ENCODE results near the gene KRTAP20-2. TPM values are rescaled to one million over a fixed set of nuclear protein-coding genes. Genes with fewer than 3 reads are reported as not detected.

The KRTAP20-2 gene
- total RNA-seq, 2 experiments from 2014 or later: not detected

DNA sequence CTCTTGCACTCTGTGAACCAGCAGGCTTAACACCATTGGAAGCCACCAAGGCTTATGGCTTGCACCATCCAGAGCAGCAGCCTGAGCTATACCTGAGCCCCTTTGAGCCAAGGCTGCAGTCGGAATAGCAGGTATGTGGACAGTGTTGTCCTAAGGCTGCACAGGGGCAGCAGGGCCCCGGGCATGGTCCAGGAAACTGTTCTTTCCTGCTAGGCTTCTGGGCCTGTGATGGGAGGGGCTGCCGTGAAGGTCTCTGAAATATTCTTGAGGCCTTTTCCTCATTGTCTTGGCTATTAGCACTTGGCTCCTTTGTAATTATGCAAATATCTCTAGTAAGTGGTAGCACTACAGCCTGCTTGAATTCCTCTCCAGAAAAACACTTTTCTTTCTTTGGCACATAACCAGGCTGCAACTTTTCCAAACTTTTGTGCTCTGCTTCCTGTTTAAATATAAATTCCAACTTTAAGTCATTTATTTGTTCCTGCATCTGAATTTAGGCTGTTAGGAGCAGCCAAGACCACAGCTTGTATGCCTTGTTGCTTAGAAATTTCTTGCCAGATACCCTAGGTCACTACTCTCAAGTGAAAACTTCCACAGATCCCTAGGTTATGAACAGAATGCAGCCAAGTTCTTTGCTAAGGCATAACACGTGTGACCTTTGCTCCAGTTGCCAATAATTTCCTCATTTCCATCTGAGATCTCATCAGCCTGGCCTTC lies 9.4 kb upstream of the KRTAP20-2 start:
- POLR2A ChIA-PET: no interaction called here
- no peaks in the 10 kb centered on the region for H3K27me3 Mint-ChIP-seq
- no peak overlapping the region for H3K4me3 Mint-ChIP-seq
- peaks cover 3% of the 10 kb centered on the region for H3K9me3 Mint-ChIP-seq
- no peak overlapping the region for H3K27ac Mint-ChIP-seq
- no peak for DNase-seq
- H3K4me1 Mint-ChIP-seq: no peaks in the 10 kb centered on the region
- no peaks in the 10 kb centered on the region for H3K36me3 Mint-ChIP-seq (ENCODE audit: low read depth)
- CTCF ChIA-PET: no interaction called here

DNA sequence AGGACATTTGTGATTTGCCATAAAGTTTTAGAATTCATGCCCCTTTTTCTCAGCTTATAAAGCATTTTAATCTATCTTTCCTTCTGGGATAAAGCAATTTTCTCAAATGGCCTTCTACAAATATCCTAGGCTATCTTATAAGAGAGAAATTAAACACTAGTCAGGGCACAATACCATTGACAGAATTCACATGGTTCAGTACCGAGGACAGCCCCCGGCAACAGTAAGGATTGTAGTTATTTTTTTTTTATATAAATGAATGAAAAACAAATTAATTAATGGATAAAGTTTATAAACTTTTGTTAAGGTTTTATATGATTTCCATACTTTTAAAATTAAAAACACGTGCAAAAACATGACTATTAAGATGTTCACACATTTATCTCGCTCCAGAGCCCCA lies 6.9 kb upstream of the KRTAP20-2 start:
- ChIA-PET POLR2A (no interaction called here), CTCF (interaction anchor here (0.7 to 0.8 kb wide), 2 partner anchors 55 to 214 kb away, joined by 3 to 5 read pairs; no protein-coding TSS in a partner anchor)
- H3K27me3 Mint-ChIP-seq: no peaks in the 10 kb centered on the region
- H3K36me3 Mint-ChIP-seq (ENCODE audit: low read depth): no peaks in the 10 kb centered on the region
- H3K4me3 Mint-ChIP-seq: no peak overlapping the region
- no peak overlapping the region for H3K27ac Mint-ChIP-seq
- DNase-seq: no peak
- H3K4me1 Mint-ChIP-seq: no peaks in the 10 kb centered on the region
- peaks cover 3% of the 10 kb centered on the region for H3K9me3 Mint-ChIP-seq

DNA sequence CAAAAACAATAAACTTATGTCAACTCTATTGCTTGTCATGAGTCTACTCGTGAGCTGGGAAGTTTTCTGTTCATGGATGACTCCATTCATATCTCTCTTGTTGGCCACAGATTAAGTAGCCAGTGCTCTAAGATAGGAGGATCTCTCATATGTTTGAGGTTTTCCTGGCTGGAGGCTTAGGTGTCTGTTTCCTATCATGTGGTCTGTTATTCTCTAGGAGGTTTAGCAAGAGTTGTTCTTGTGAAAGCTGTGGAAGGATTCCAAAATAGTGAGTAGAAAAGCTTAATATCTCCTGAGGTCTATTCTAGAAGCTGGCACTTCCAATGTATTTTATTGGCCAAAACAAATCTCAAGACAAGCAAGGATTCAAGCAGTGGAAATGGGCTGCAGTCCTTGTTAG lies 5.8 kb upstream of the KRTAP20-2 start:
- H3K9me3 Mint-ChIP-seq: peaks cover 3% of the 10 kb centered on the region
- no peak overlapping the region for H3K4me3 Mint-ChIP-seq
- no peaks in the 10 kb centered on the region for H3K36me3 Mint-ChIP-seq (ENCODE audit: low read depth)
- no peak overlapping the region for H3K27ac Mint-ChIP-seq
- ChIA-PET POLR2A (no interaction called here), CTCF (interaction anchor here (0.8 kb wide), 1 partner anchor 213 kb away, joined by 5 read pairs; no protein-coding TSS in a partner anchor)
- DNase-seq: no peak
- H3K27me3 Mint-ChIP-seq: no peaks in the 10 kb centered on the region
- H3K4me1 Mint-ChIP-seq: no peaks in the 10 kb centered on the region

DNA sequence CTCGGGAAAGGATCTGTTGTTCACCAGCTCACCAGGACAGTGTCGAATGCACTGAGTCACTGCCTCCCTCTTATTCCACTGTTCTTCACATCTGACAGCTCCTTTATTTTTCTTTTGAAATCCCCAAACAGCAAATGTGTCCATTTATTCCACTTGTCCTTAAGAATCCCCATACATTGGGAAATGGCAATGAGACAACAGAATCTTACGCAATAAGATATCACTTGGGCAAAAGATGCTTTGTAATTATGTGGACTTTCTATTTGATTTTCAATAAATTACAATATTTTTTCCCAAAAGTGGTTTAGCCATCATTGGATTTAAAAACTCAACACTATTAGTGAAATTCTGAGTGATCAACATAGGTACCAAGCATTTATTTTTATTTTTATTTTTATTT lies 3.7 kb downstream of the KRTAP20-2 start:
- Mint-ChIP-seq H3K27ac (no peak overlapping the region), H3K9me3 (no peaks in the 10 kb centered on the region), H3K27me3 (no peaks in the 10 kb centered on the region), H3K4me3 (no peak overlapping the region), H3K4me1 (no peaks in the 10 kb centered on the region), H3K36me3 (ENCODE audit: low read depth) (no peaks in the 10 kb centered on the region)
- CTCF ChIA-PET: no interaction called here
- POLR2A ChIA-PET: no interaction called here
- DNase-seq: no peak

DNA sequence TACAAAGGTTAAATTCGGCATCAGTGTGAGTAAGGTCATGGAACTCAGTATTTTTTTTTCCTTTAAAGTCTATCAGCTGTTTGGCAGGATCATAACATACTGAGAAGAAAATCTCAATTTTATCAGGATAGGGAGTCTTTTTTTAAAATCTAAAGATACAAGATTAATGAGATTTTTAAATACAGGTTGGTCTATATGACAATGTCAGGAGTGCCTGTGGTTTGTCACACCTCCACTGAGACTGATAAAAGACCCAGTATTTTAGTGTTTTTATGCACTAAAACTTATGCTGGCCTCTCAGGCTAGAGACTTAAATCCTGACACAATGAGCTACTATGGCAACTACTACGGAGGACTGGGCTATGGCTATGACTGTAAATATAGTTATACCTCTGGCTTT lies 7.6 kb downstream of the KRTAP20-2 start, which contains the start of gene KRTAP20-3:
TSS of gene KRTAP20-3 (plus strand) at position 301 of the 400 bp plus-strand sequence.
- no peaks in the 10 kb centered on the region for H3K9me3 Mint-ChIP-seq
- CTCF ChIA-PET: no interaction called here
- peaks cover 2% of the 10 kb centered on the region for H3K27me3 Mint-ChIP-seq
- no peak within 1 kb of the TSS for H3K27ac Mint-ChIP-seq
- no peak within 1 kb of the TSS for H3K4me3 Mint-ChIP-seq
- no peaks in the 10 kb centered on the region for H3K4me1 Mint-ChIP-seq
- no peaks in the 10 kb centered on the region for H3K36me3 Mint-ChIP-seq (ENCODE audit: low read depth)
- DNase-seq: no peak
- POLR2A ChIA-PET: no interaction called here

DNA sequence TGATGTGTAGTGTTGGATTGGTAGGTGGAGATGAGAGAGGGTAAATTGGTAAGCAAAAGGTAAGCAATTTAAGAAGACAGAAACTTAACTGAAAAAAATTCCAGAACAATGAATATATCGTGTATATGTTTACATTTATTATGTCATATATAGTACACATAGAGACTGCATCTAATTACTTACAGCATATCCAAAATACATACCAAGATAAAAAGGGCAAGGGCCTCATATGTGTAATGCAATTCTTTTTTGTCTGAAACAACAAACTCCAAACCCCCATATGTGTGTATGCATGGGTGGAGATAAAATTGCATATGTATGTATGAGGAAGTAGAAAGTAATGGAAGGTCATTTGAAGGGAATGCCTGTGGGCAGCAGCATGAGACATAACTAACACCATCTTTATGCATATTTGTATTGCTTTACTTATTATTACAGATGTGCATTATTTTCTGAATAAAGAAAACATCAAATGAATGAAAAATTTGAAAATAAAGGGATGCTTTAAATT lies 12.0 kb downstream of the KRTAP20-2 start:
- H3K4me1 Mint-ChIP-seq: no peaks in the 10 kb centered on the region
- H3K27me3 Mint-ChIP-seq: peaks cover 2% of the 10 kb centered on the region
- DNase-seq: no peak
- no peaks in the 10 kb centered on the region for H3K36me3 Mint-ChIP-seq (ENCODE audit: low read depth)
- no peak overlapping the region for H3K4me3 Mint-ChIP-seq
- CTCF ChIA-PET: no interaction called here
- POLR2A ChIA-PET: no interaction called here
- no peaks in the 10 kb centered on the region for H3K9me3 Mint-ChIP-seq
- no peak overlapping the region for H3K27ac Mint-ChIP-seq

DNA sequence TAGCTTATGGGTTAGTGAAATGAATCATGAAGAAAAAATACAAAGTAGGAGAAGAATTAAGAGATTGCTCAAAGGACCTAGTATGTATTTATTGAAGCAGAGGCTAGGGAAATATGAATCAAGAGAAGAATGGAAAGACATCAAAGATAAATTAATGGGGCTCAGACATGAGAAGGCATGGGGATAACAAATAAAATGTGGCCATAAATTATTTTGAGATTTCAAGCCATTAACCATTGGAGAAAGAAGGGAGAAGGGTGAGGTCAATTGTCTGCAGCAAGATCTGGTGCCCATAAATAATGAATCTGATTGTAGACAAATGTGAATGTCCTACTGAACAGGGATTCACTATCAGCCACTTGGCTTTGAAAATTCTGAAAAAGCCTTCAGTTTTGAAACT lies 17.9 kb downstream of the KRTAP20-2 start:
- H3K27me3 Mint-ChIP-seq: no peaks in the 10 kb centered on the region
- no peaks in the 10 kb centered on the region for H3K9me3 Mint-ChIP-seq
- ChIA-PET CTCF (no interaction called here), POLR2A (no interaction called here)
- no peak for DNase-seq
- H3K36me3 Mint-ChIP-seq (ENCODE audit: low read depth): no peaks in the 10 kb centered on the region
- no peaks in the 10 kb centered on the region for H3K4me1 Mint-ChIP-seq
- H3K4me3 Mint-ChIP-seq: no peak overlapping the region
- no peak overlapping the region for H3K27ac Mint-ChIP-seq

DNA sequence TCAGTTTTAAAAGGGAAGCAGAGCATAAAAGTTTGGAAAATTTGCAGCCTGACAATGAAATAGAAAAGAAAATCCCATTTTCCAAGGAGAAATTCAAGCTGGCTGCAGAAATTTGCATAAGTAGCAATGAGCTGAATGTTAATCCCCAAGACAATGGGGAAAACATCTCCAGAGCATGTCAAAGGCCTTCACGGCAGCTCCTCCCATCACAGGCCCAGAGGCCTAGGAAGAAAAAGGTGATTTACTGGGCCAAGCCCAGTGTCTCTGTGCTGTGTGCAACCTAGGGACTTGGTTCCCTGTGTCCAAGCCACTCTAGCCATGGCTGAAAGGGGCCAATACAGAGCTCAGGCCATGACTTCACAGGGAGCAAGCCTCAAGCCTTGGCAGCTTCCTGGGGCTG lies 33.8 kb downstream of the KRTAP20-2 start:
- POLR2A ChIA-PET: no interaction called here
- H3K36me3 Mint-ChIP-seq (ENCODE audit: low read depth): no peaks in the 10 kb centered on the region
- no peaks in the 10 kb centered on the region for H3K27me3 Mint-ChIP-seq
- H3K4me3 Mint-ChIP-seq: no peak overlapping the region
- H3K4me1 Mint-ChIP-seq: no peaks in the 10 kb centered on the region
- no peak for DNase-seq
- CTCF ChIA-PET: interaction anchor here (1.1 kb wide), 1 partner anchor 35 kb away, joined by 3 read pairs; no protein-coding TSS in a partner anchor
- H3K9me3 Mint-ChIP-seq: peaks cover 9% of the 10 kb centered on the region
- no peak overlapping the region for H3K27ac Mint-ChIP-seq

GRCh38 chr21:30672985-30673650 lies 38.1 kb downstream of the KRTAP20-2 start:
- no peak overlapping the region for H3K27ac Mint-ChIP-seq
- H3K4me3 Mint-ChIP-seq: no peak overlapping the region
- POLR2A ChIA-PET: no interaction called here
- no peaks in the 10 kb centered on the region for H3K27me3 Mint-ChIP-seq
- CTCF ChIA-PET: no interaction called here
- no peaks in the 10 kb centered on the region for H3K36me3 Mint-ChIP-seq (ENCODE audit: low read depth)
- no peaks in the 10 kb centered on the region for H3K4me1 Mint-ChIP-seq
- peaks cover 9% of the 10 kb centered on the region for H3K9me3 Mint-ChIP-seq
- DNase-seq: no peak

DNA sequence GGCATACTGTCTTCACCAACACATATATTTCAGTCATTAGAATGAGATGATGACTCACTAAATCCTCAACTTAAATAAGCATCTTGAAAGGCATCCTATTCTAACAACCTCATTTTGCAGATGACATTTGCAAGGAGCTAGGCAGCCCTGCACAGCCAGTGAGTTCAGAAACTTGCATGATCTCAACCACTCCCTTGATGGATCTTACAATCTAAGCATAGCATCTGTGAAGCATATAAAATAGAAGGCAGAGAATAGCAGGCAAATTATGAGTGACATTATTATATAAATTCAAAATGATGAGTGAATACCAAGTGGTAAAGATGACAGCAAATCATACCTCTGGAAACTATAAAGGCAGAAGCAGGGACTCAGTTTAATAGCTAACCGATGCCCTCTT lies 39.3 kb downstream of the KRTAP20-2 start:
- H3K9me3 Mint-ChIP-seq: peaks cover 6% of the 10 kb centered on the region
- H3K27me3 Mint-ChIP-seq: no peaks in the 10 kb centered on the region
- H3K27ac Mint-ChIP-seq: no peak overlapping the region
- no peaks in the 10 kb centered on the region for H3K4me1 Mint-ChIP-seq
- CTCF ChIA-PET: no interaction called here
- POLR2A ChIA-PET: no interaction called here
- no peaks in the 10 kb centered on the region for H3K36me3 Mint-ChIP-seq (ENCODE audit: low read depth)
- no peak overlapping the region for H3K4me3 Mint-ChIP-seq
- no peak for DNase-seq

- CTCF ChIA-PET: no interaction called here
Measured at GRCh38 chr21:30676737-30677136, 41.7 kb downstream of the KRTAP20-2 start.

GRCh38 chr21:30680586-30680985 lies 45.6 kb downstream of the KRTAP20-2 start:
- H3K9me3 Mint-ChIP-seq: no peaks in the 10 kb centered on the region
- H3K27me3 Mint-ChIP-seq: no peaks in the 10 kb centered on the region
- ChIA-PET POLR2A (no interaction called here), CTCF (no interaction called here)
- no peaks in the 10 kb centered on the region for H3K36me3 Mint-ChIP-seq (ENCODE audit: low read depth)
- no peaks in the 10 kb centered on the region for H3K4me1 Mint-ChIP-seq
- no peak overlapping the region for H3K27ac Mint-ChIP-seq
- H3K4me3 Mint-ChIP-seq: no peak overlapping the region
- no peak for DNase-seq

More at GRCh38 chr21:30676737-30677136, 41.7 kb downstream of the KRTAP20-2 start:
- H3K27ac Mint-ChIP-seq: no peak overlapping the region
- H3K27me3 Mint-ChIP-seq: no peaks in the 10 kb centered on the region
- peaks cover under 1% of the 10 kb centered on the region for H3K9me3 Mint-ChIP-seq
- no peaks in the 10 kb centered on the region for H3K4me1 Mint-ChIP-seq
- no peaks in the 10 kb centered on the region for H3K36me3 Mint-ChIP-seq (ENCODE audit: low read depth)
- no peak for DNase-seq
- POLR2A ChIA-PET: no interaction called here
- H3K4me3 Mint-ChIP-seq: no peak overlapping the region

DNA sequence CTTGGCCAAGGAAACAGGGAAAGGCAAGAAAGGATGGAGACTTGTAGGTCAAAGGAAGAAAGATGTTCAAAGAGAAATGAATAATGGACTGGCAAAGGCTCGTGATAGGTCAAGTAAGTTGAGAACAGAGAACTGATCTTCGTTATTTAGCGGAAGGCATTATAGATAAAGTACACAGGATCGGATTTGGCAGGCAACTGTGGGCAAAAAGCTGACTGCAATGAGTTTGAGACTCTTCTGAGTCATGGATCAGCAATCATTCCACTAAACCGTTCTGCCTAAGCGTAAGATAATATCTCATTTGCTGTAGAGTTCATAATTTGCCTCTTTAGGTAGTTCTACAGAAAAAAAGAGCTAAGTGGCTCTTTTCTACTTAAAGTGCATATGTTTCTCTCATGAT lies 49.5 kb downstream of the KRTAP20-2 start:
- no peak overlapping the region for H3K4me3 Mint-ChIP-seq

More for the DNA sequence above, 49.5 kb downstream of the KRTAP20-2 start:
- Mint-ChIP-seq H3K27ac (no peak overlapping the region), H3K27me3 (no peaks in the 10 kb centered on the region), H3K36me3 (ENCODE audit: low read depth) (no peaks in the 10 kb centered on the region), H3K9me3 (no peaks in the 10 kb centered on the region), H3K4me1 (no peaks in the 10 kb centered on the region)
- DNase-seq: no peak
- CTCF ChIA-PET: no interaction called here
- POLR2A ChIA-PET: no interaction called here
